Kidney tubule cell (primary cell): Measurements from ENCODE around the gene RPTOR.
"Not testable (repeated sequence)": the region's sequence is repeated elsewhere in the genome, so short reads cannot be mapped to it uniquely, and the experiment has no call there.

Experiments
- DNase-seq: peaks from one replicate; pipeline ENCODE4 v3.0.0-alpha.2; 2018; ENCODE audit warnings: low spot score

The RPTOR gene

GRCh38 chr17:80783486-80783885 lies 238.8 kb downstream of the RPTOR start:
- DNase-seq: no peak

- no peak for DNase-seq
Measured at GRCh38 chr17:80783971-80784370, 239.3 kb downstream of the RPTOR start.

GRCh38 chr17:80785477-80786178 lies 241.0 kb downstream of the RPTOR start:
- DNase-seq: no peak

GRCh38 chr17:80786470-80786869 lies 241.8 kb downstream of the RPTOR start:
- DNase-seq: no peak

GRCh38 chr17:80786887-80787286 lies 242.2 kb downstream of the RPTOR start:
- no peak for DNase-seq

GRCh38 chr17:80787881-80788280 lies 243.2 kb downstream of the RPTOR start:
- no peak for DNase-seq

GRCh38 chr17:80789356-80789902 lies 244.8 kb downstream of the RPTOR start:
- peak; percentile 80 for DNase-seq

GRCh38 chr17:80790021-80790765 lies 245.6 kb downstream of the RPTOR start:
- DNase-seq: no peak

- no peak for DNase-seq
Measured at GRCh38 chr17:80790981-80791742, 246.5 kb downstream of the RPTOR start.

GRCh38 chr17:80791758-80792284 lies 247.2 kb downstream of the RPTOR start:
- DNase-seq: peak; percentile 76

- DNase-seq: no peak
Measured at GRCh38 chr17:80792373-80792781, 247.7 kb downstream of the RPTOR start.

GRCh38 chr17:80793421-80793820 lies 248.8 kb downstream of the RPTOR start:
- DNase-seq: no peak

- no peak for DNase-seq
Measured at GRCh38 chr17:80793851-80794267, 249.2 kb downstream of the RPTOR start.

GRCh38 chr17:80794281-80795089 lies 249.8 kb downstream of the RPTOR start:
- DNase-seq: no peak

- no peak for DNase-seq
Measured at GRCh38 chr17:80795090-80795580, 250.5 kb downstream of the RPTOR start.

GRCh38 chr17:80795754-80796153 lies 251.1 kb downstream of the RPTOR start:
- peak; percentile 9 for DNase-seq

- no peak for DNase-seq
Measured at GRCh38 chr17:80796430-80796861, 251.8 kb downstream of the RPTOR start.

- DNase-seq: not testable (repeated sequence)
Measured at GRCh38 chr17:80797222-80797621, 252.6 kb downstream of the RPTOR start.

- DNase-seq: no peak
Measured at GRCh38 chr17:80797741-80798594, 253.3 kb downstream of the RPTOR start.
